Cardiac fibroblast (primary cell): ENCODE results near the gene PRSS53.

Source experiments
- DNase-seq, 2 donors: peaks; one replicate each; pipeline versions ENCODE4 v3.0.0 to v3.0.0-alpha.2; 2010; ENCODE audit warnings: low read depth in 2 of 2
- H3K4me3 ChIP-seq, 2 donors: replicated peaks in 1 of 2; 1 replicate in 1 of 2; 2 replicates in 1 of 2; pipeline ENCODE4 v1.5.1; 2011; ENCODE audit warnings: low read depth in 2 of 2, low read length in 2 of 2, mild to moderate bottlenecking in 2 of 2, moderate library complexity in 1 of 2
- CTCF ChIP-seq: IDR thresholded peaks from one replicate; pipeline ENCODE4 v1.5.1; 2011; ENCODE audit warnings: low read depth, mild to moderate bottlenecking, low read length, inconsistent platforms

The PRSS53 gene

GRCh38 chr16:31133046-31133501 is 44.3 kb upstream of the PRSS53 start:
- no peak for DNase-seq
- no peak overlapping the region for H3K4me3 ChIP-seq
- no peak for TF ChIP-seq CTCF

GRCh38 chr16:31132303-31132979 is 43.7 kb upstream of the PRSS53 start:
- no peak for DNase-seq
- no peak overlapping the region for H3K4me3 ChIP-seq
- no peak for TF ChIP-seq CTCF

- H3K4me3 ChIP-seq = no peak overlapping the region
- no peak for DNase-seq
- TF ChIP-seq CTCF = no peak
Observed at GRCh38 chr16:31131841-31132271, 43.1 kb upstream of the PRSS53 start.

- TF ChIP-seq CTCF = no peak
- no peak overlapping the region for H3K4me3 ChIP-seq
- no peak for DNase-seq
Observed at GRCh38 chr16:31131416-31131815, 42.7 kb upstream of the PRSS53 start.

- no peak overlapping the region for H3K4me3 ChIP-seq
- DNase-seq = no peak
- TF ChIP-seq CTCF = no peak
Observed at GRCh38 chr16:31130899-31131298, 42.2 kb upstream of the PRSS53 start.

- DNase-seq = no peak
- TF ChIP-seq CTCF = no peak
- H3K4me3 ChIP-seq = no peak overlapping the region
Observed at GRCh38 chr16:31130336-31130891, 41.7 kb upstream of the PRSS53 start.
